OCI-LY1 (cell line): Measurements from ENCODE around the gene TTC21A.
A peak's percentile ranks its signal among the peaks of the same experiment; 100 is the strongest.

Experiments used
- H2AFZ ChIP-seq: fragments of 200-600 bp; sonication (generic), shearing (Covaris generic); 2 replicates; pipeline ENCODE4 v1.6.0; 2014; ENCODE audit warnings: antibody characterized with exemption, mild to moderate bottlenecking, low read length
- H3F3A ChIP-seq: fragments of 200-600 bp; sonication (generic), shearing (Covaris generic); 2 replicates; pipeline ENCODE4 v1.6.0; 2014; ENCODE audit warnings: mild to moderate bottlenecking, antibody characterized with exemption, low read length, moderate library complexity; ENCODE audit not compliant: insufficient read depth
- H3K27ac ChIP-seq: fragments of 200-600 bp; sonication (generic); 2 replicates; pipeline ENCODE4 v1.5.1; 2014; ENCODE audit warnings: low read length, mixed run types, mild to moderate bottlenecking, low read depth; ENCODE audit not compliant: poor library complexity, severe bottlenecking
- H3K27me3 ChIP-seq: fragments of 200-600 bp; sonication (generic); 2 replicates; pipeline ENCODE4 v1.6.0; 2014; ENCODE audit warnings: antibody characterized with exemption, mild to moderate bottlenecking, low read length, moderate library complexity; ENCODE audit not compliant: insufficient read depth
- H3K36me3 ChIP-seq: fragments of 200-600 bp; sonication (generic); 2 replicates; pipeline ENCODE4 v1.6.1; 2014; ENCODE audit warnings: mild to moderate bottlenecking, antibody characterized with exemption, low read length, moderate library complexity, mixed read lengths; ENCODE audit not compliant: insufficient read depth
- H3K4me1 ChIP-seq: fragments of 200-600 bp; sonication (generic); 2 replicates; pipeline ENCODE4 v1.5.1; 2014; ENCODE audit warnings: mild to moderate bottlenecking, low read length, moderate library complexity; ENCODE audit not compliant: insufficient read depth, severe bottlenecking
- H3K4me2 ChIP-seq: fragments of 200-600 bp; sonication (generic), shearing (Covaris generic); 2 replicates; pipeline ENCODE4 v1.6.1; 2014; ENCODE audit warnings: low read length
- H3K4me3 ChIP-seq: fragments of 200-600 bp; sonication (generic); 2 replicates; pipeline ENCODE4 v1.5.1; 2014; ENCODE audit warnings: low read length, low read depth, mild to moderate bottlenecking, mixed read lengths; ENCODE audit not compliant: poor library complexity, severe bottlenecking
- H3K79me2 ChIP-seq: fragments of 200-600 bp; shearing (Covaris generic); 2 replicates; pipeline ENCODE4 v1.6.1; 2016; ENCODE audit warnings: mixed run types, low read length, mixed read lengths; ENCODE audit not compliant: insufficient read depth
- H3K9ac ChIP-seq: fragments of 200-600 bp; sonication (generic), shearing (Covaris generic); 2 replicates; pipeline ENCODE4 v1.6.1; 2014; ENCODE audit warnings: mild to moderate bottlenecking, low read length, mixed read lengths
- H3K9me2 ChIP-seq: fragments of 200-600 bp; sonication (generic), shearing (Covaris generic); 2 replicates; pipeline ENCODE4 v1.6.1; 2014; ENCODE audit warnings: low read depth, mild to moderate bottlenecking, low read length, mixed read lengths
- H3K9me3 ChIP-seq: fragments of 200-600 bp; shearing (Covaris generic); 2 replicates; pipeline ENCODE4 v1.6.1; 2014; ENCODE audit warnings: low read length, mixed read lengths
- H4K20me1 ChIP-seq: fragments of 200-600 bp; sonication (generic), shearing (Covaris generic); 2 replicates; pipeline ENCODE4 v1.6.0; 2016; ENCODE audit warnings: mild to moderate bottlenecking, low read length; ENCODE audit not compliant: insufficient read depth
- EZH2 ChIP-seq: fragments of 200-600 bp; sonication (generic), shearing (Covaris generic); IDR thresholded peaks from 2 replicates; pipeline ENCODE4 v1.8.0; 2017; ENCODE audit warnings: borderline replicate concordance, mixed run types, mild to moderate bottlenecking, antibody characterized with exemption, low read length, moderate library complexity, mixed read lengths
- TF ChIP-seq, protein P1 (sequence below): fragments of 200-600 bp; sonication (generic), shearing (Covaris generic); IDR thresholded peaks from 2 replicates; pipeline ENCODE4 v1.5.1; 2017; ENCODE audit warnings: mild to moderate bottlenecking, antibody characterized with exemption, low read length, moderate library complexity, mixed read lengths

The TTC21A gene

GRCh38 chr3:39101022-39101689 lies 6.3 kb upstream of the TTC21A start:
- Histone ChIP-seq H3K9ac (no peak overlapping the region), H2AFZ (no peak overlapping the region), H3K9me3 (no peaks in the 10 kb centered on the region), H3F3A (no peaks in the 10 kb centered on the region), H3K4me2 (no peak overlapping the region), H4K20me1 (no peaks in the 10 kb centered on the region), H3K4me1 (peaks cover 11% of the 10 kb centered on the region), H3K4me3 (no peak overlapping the region), H3K36me3 (peaks cover 39% of the 10 kb centered on the region; the same call in 1 of the 2 replicates), H3K27ac (no peak overlapping the region), H3K9me2 (no peaks in the 10 kb centered on the region), H3K79me2 (no peaks in the 10 kb centered on the region), H3K27me3 (no peaks in the 10 kb centered on the region)
- TF ChIP-seq, protein P1, sequence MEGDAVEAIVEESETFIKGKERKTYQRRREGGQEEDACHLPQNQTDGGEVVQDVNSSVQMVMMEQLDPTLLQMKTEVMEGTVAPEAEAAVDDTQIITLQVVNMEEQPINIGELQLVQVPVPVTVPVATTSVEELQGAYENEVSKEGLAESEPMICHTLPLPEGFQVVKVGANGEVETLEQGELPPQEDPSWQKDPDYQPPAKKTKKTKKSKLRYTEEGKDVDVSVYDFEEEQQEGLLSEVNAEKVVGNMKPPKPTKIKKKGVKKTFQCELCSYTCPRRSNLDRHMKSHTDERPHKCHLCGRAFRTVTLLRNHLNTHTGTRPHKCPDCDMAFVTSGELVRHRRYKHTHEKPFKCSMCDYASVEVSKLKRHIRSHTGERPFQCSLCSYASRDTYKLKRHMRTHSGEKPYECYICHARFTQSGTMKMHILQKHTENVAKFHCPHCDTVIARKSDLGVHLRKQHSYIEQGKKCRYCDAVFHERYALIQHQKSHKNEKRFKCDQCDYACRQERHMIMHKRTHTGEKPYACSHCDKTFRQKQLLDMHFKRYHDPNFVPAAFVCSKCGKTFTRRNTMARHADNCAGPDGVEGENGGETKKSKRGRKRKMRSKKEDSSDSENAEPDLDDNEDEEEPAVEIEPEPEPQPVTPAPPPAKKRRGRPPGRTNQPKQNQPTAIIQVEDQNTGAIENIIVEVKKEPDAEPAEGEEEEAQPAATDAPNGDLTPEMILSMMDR, result peak; percentile 91
- TF ChIP-seq EZH2, result no peak

DNA sequence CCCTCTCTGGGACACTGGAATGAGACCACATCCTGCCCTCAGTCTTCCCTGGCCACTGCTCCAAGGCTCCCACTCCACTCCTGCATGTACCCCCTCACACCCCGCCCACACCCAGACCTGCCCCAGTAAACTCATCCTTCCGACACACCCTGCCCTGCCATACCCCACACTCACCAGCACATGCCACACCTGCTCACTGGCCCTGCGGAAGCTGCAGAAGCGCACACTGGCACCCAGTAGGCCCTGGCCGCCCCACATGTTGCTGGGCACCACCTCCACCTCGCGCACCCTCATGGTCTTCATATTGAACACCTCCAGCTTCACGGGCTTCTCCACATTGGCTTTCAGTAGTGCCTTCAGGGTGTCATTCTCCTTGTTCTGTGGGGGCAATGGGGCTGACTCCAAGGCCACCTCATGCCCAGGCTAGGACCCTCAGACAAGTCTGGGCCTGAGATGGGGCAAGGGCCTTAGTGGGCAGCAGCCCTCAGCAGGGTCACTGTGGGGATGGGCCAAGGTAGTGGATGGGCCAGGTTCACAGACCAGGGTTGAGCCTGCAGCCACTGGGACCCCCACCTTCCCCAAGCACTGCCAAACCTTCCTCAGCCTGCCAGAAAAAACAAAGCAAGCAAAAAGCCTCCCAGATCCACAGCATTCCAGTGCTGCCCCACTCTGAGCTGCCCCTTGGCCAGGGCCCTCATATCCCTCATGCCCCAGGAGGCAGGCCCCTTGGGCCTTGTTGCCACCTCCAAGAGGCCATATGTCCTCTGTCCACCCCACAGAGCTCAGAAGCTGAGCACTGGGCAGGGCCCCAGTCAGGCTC lies 4.8 kb upstream of the TTC21A start:
- H3K36me3 ChIP-seq, result peaks cover 23% of the 10 kb centered on the region; the same call in 1 of the 2 replicates
- H3K9me2 ChIP-seq, result no peaks in the 10 kb centered on the region
- no peaks in the 10 kb centered on the region for H3F3A ChIP-seq
- no peak for TF ChIP-seq EZH2
- TF ChIP-seq, protein P1, result no peak
- no peaks in the 10 kb centered on the region for H3K79me2 ChIP-seq
- no peaks in the 10 kb centered on the region for H4K20me1 ChIP-seq
- no peak overlapping the region for H3K4me3 ChIP-seq
- peak overlapping the region; percentile 3 for H3K27ac ChIP-seq
- H3K4me2 ChIP-seq, result no peak overlapping the region
- no peak overlapping the region for H2AFZ ChIP-seq
- H3K9ac ChIP-seq, result no peak overlapping the region
- H3K4me1 ChIP-seq, result peaks cover 21% of the 10 kb centered on the region
- no peaks in the 10 kb centered on the region for H3K27me3 ChIP-seq
- H3K9me3 ChIP-seq, result no peaks in the 10 kb centered on the region

- Histone ChIP-seq H3F3A (no peaks in the 10 kb centered on the region), H3K4me1 (peaks cover 26% of the 10 kb centered on the region), H4K20me1 (no peaks in the 10 kb centered on the region), H2AFZ (no peak overlapping the region), H3K79me2 (no peaks in the 10 kb centered on the region), H3K27ac (peak overlapping the region; percentile 3), H3K9ac (no peak overlapping the region), H3K4me2 (no peak overlapping the region), H3K9me2 (no peaks in the 10 kb centered on the region), H3K9me3 (no peaks in the 10 kb centered on the region), H3K4me3 (no peak overlapping the region), H3K27me3 (no peaks in the 10 kb centered on the region), H3K36me3 (peaks cover 17% of the 10 kb centered on the region; the same call in 1 of the 2 replicates)
- no peak for TF ChIP-seq EZH2
- TF ChIP-seq, protein P1, result peak; percentile 31; the same call in 1 of the 2 replicates
These were observed 4.2 kb upstream of the TTC21A start for GRCh38 chr3:39103324-39103693.
